PC-9 (cell line): ENCODE data around the gene UST. TPM values are rescaled to one million over a fixed set of nuclear protein-coding genes. Genes with fewer than 3 reads are reported as not detected.

Experiments
- BruUV-seq: library from RNA; stranded (reverse); fragments of 400-500 nt; replicated peaks from 2 replicates; lab custom pipeline; 2021; lab: Mats Ljungman, UMichigan
- CTCF ChIA-PET: fragments of 300-600 bp; sonication (Branson Sonifier 250); formaldehyde crosslinking; loops from one replicate; lab custom pipeline; 2022; ENCODE audit warnings: antibody characterized with exemption; lab: Charles Lee
- POLR2A ChIA-PET: fragments of 300-600 bp; sonication (Branson Sonifier 250); formaldehyde crosslinking; loops from one replicate; lab custom pipeline; 2022; ENCODE audit warnings: antibody characterized with exemption; ENCODE audit not compliant: unreplicated experiment; lab: Charles Lee
- DNase-seq, 2 experiments: peaks; one replicate each; pipeline versions ENCODE4 v3.0.0 to v3.0.0-alpha.2; 2015 to 2022; ENCODE audit warnings: mixed read lengths in 1 of 2
- H2AFZ ChIP-seq: fragments of 200-600 bp; sonication (generic); 2 replicates; pipeline ENCODE4 v1.8.1; 2017; ENCODE audit warnings: antibody characterized with exemption
- H3F3A ChIP-seq: fragments of 200-600 bp; sonication (generic); 2 replicates; pipeline ENCODE4 v1.8.1; 2017; ENCODE audit warnings: antibody characterized with exemption, mild to moderate bottlenecking, low read depth; ENCODE audit not compliant: insufficient read depth
- H3K27ac ChIP-seq: fragments of 200-600 bp; sonication (generic); 2 replicates; pipeline ENCODE4 v1.6.1; 2016; ENCODE audit warnings: mixed run types
- H3K27me3 ChIP-seq: fragments of 200-600 bp; sonication (generic); 2 replicates; pipeline ENCODE4 v1.6.1; 2016; ENCODE audit warnings: low read depth, mixed run types; ENCODE audit not compliant: insufficient read depth
- H3K36me3 ChIP-seq: fragments of 200-600 bp; sonication (generic); 2 replicates; pipeline ENCODE4 v1.6.1; 2016; ENCODE audit warnings: low read depth, mixed run types
- H3K4me1 ChIP-seq: fragments of 200-600 bp; sonication (generic); replicated peaks from 2 replicates; pipeline ENCODE4 v1.6.1; 2016; ENCODE audit warnings: mixed run types; ENCODE audit not compliant: insufficient read depth
- H3K4me2 ChIP-seq: fragments of 200-600 bp; sonication (generic); 2 replicates; pipeline ENCODE4 v1.6.1; 2017; ENCODE audit warnings: mixed run types
- H3K4me3 ChIP-seq: fragments of 200-600 bp; sonication (generic); 2 replicates; pipeline ENCODE4 v1.6.1; 2016; ENCODE audit warnings: mixed run types
- H3K79me2 ChIP-seq: fragments of 200-600 bp; sonication (generic); 2 replicates; pipeline ENCODE4 v1.6.1; 2017; ENCODE audit warnings: low read depth, mixed run types
- H3K9me2 ChIP-seq: fragments of 200-600 bp; sonication (generic); 2 replicates; pipeline ENCODE4 v1.8.1; 2017; ENCODE audit warnings: mild to moderate bottlenecking; ENCODE audit not compliant: insufficient read depth
- H3K9me3 ChIP-seq: fragments of 200-600 bp; sonication (generic); 2 replicates; pipeline ENCODE4 v1.8.1; 2016; ENCODE audit warnings: low read depth; ENCODE audit not compliant: insufficient read depth
- H4K20me1 ChIP-seq: fragments of 200-600 bp; sonication (generic); 2 replicates; pipeline ENCODE4 v1.8.1; 2017; ENCODE audit not compliant: insufficient read depth
- EZH2 ChIP-seq: fragments of 200-600 bp; sonication (generic); IDR thresholded peaks from 2 replicates; pipeline ENCODE4 v1.8.0; 2017; ENCODE audit warnings: antibody characterized with exemption, low read depth
- intact Hi-C: fragments of 100-400 bp; cut with micrococcal nuclease; formaldehyde crosslinking; loops from one replicate; pipeline ENCODE4 v1.10.0; 2022; ENCODE audit not compliant: unreplicated experiment
- total RNA-seq: library from RNA; stranded (reverse); gene quantifications from 2 replicates; pipeline ENCODE4 v1.2.3, GENCODE V29; 2021
- TF ChIP-seq, protein P1 (sequence below): fragments of 200-600 bp; sonication (generic); conservative IDR thresholded peaks from 2 replicates; pipeline ENCODE4 v1.6.1; 2017; ENCODE audit warnings: mixed run types, antibody characterized with exemption, mild to moderate bottlenecking, moderate library complexity

Gene UST
- total RNA-seq, 1 experiment from 2014 or later, result 4.2 TPM

DNA sequence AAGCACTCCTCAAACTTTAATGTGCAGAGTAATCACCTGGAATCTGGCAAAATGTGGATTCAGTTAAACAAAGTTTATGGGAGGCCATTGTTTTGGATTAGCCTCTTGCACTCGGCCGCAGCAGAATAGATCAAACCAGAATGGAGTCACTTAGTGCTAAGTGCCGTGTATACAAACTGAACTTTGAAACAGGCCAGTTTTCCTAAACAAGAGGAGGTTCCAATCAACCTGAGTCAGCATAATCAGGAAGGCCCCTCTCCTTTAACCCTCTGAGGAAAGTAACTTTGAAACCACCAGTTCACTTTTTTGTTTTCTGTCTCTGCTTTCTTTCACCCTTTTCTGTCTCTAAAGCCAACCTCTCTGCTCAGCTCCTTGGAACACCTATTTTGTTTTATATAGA is 92.2 kb downstream of the UST start:
- peaks cover 43% of the 10 kb centered on the region for H3K4me1 ChIP-seq
- no peaks in the 10 kb centered on the region for H3K27me3 ChIP-seq
- peaks cover 3% of the 10 kb centered on the region; the same call in 1 of the 2 replicates for H3F3A ChIP-seq
- no peak overlapping the region for H3K4me3 ChIP-seq
- H3K27ac ChIP-seq, result no peak overlapping the region
- CTCF ChIA-PET, result no interaction called here
- H3K36me3 ChIP-seq, result no peaks in the 10 kb centered on the region
- TF ChIP-seq EZH2, result no peak
- TF ChIP-seq, protein P1, sequence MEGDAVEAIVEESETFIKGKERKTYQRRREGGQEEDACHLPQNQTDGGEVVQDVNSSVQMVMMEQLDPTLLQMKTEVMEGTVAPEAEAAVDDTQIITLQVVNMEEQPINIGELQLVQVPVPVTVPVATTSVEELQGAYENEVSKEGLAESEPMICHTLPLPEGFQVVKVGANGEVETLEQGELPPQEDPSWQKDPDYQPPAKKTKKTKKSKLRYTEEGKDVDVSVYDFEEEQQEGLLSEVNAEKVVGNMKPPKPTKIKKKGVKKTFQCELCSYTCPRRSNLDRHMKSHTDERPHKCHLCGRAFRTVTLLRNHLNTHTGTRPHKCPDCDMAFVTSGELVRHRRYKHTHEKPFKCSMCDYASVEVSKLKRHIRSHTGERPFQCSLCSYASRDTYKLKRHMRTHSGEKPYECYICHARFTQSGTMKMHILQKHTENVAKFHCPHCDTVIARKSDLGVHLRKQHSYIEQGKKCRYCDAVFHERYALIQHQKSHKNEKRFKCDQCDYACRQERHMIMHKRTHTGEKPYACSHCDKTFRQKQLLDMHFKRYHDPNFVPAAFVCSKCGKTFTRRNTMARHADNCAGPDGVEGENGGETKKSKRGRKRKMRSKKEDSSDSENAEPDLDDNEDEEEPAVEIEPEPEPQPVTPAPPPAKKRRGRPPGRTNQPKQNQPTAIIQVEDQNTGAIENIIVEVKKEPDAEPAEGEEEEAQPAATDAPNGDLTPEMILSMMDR, result no peak
- no peaks in the 10 kb centered on the region for H3K9me3 ChIP-seq
- DNase-seq, result no peak
- H3K4me2 ChIP-seq, result no peak overlapping the region
- H4K20me1 ChIP-seq, result no peaks in the 10 kb centered on the region
- H2AFZ ChIP-seq, result no peak overlapping the region
- POLR2A ChIA-PET, result no interaction called here
- no TSS peak for BruUV-seq
- H3K9me2 ChIP-seq, result no peaks in the 10 kb centered on the region
- intact Hi-C loops, result loop anchor here (5.0 kb wide), 1 partner anchor 92 kb away; the partner anchor contains the start of gene UST
- H3K79me2 ChIP-seq, result no peaks in the 10 kb centered on the region

DNA sequence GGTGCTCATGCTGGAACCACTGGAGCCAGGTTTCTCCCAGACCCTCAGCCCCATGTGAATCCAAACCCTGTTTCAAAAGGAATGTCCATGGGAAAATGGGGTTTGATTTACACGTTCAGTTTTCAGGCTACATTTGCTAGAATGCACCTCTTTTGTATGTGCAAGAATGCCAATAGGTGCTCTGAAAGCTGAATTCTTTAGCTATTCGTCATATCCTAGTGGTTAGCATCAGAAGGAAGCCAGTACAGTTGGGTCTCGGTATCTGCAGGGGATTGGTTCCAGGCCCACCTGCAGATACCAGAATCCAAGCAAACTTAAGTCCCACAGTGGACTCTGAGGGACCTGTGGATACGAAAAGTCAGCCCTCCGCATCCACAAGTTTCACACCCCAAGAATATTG is 93.4 kb downstream of the UST start:
- intact Hi-C loops, result no loop called here
- Histone ChIP-seq H3K79me2 (no peaks in the 10 kb centered on the region), H2AFZ (no peak overlapping the region), H3K36me3 (no peaks in the 10 kb centered on the region), H3K27me3 (no peaks in the 10 kb centered on the region), H3K4me2 (peak overlapping the region; percentile 29; the same call in 1 of the 2 replicates), H3F3A (peaks cover 3% of the 10 kb centered on the region; the same call in 1 of the 2 replicates), H3K4me1 (peaks cover 43% of the 10 kb centered on the region), H3K9me2 (no peaks in the 10 kb centered on the region), H4K20me1 (no peaks in the 10 kb centered on the region), H3K27ac (no peak overlapping the region), H3K9me3 (no peaks in the 10 kb centered on the region), H3K4me3 (no peak overlapping the region)
- POLR2A ChIA-PET, result interaction anchor here (0.6 kb wide), 1 partner anchor 1628 kb away, joined by 5 read pairs; no protein-coding TSS in a partner anchor
- TF ChIP-seq, protein P1, result no peak
- TF ChIP-seq EZH2, result no peak
- no TSS peak for BruUV-seq
- CTCF ChIA-PET, result no interaction called here
- DNase-seq, result peak in 1 of 2 experiments; percentile 61

DNA sequence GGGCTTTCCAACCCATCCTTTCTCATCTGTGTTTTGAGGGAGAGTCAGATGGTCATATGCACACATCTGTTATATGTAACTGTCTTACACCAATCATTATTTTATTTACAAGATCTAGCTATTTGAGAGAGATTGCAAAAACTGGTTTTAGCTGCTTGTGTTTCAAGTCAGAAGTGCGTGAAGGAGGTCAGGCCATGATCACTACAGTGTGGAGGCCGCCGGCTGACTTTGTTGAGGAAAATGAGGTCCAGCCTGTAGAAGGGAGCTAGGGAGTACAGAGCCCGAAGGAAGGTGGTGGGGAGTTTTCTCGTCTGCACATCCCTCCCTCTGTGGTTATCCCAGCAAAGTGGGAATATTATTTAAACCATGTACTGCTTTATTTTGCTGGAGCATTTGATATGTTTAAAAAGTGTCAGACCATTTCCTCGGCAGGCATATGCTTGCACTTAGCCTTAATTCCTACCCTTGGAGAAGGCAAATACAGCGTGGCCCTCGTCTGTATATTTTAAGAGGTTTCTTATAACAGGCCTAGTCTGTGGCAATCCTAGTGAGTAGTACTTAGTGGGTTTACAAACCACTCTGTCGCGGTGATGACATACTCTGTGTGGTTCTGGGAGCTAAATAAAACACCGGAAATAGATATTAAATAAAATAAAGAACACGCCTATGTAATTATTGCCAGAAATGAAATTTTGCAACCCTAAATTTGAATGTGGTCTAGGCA is 95.6 kb downstream of the UST start:
- no peaks in the 10 kb centered on the region for H4K20me1 ChIP-seq
- CTCF ChIA-PET, result no interaction called here
- H3F3A ChIP-seq, result peaks cover 3% of the 10 kb centered on the region; the same call in 1 of the 2 replicates
- no peaks in the 10 kb centered on the region for H3K9me2 ChIP-seq
- H3K9me3 ChIP-seq, result no peaks in the 10 kb centered on the region
- H2AFZ ChIP-seq, result no peak overlapping the region
- no TSS peak for BruUV-seq
- no peaks in the 10 kb centered on the region for H3K36me3 ChIP-seq
- intact Hi-C loops, result no loop called here
- H3K4me3 ChIP-seq, result no peak overlapping the region
- peaks cover 43% of the 10 kb centered on the region for H3K4me1 ChIP-seq
- POLR2A ChIA-PET, result no interaction called here
- H3K79me2 ChIP-seq, result no peaks in the 10 kb centered on the region
- H3K4me2 ChIP-seq, result no peak overlapping the region
- DNase-seq, result no peak
- no peak for TF ChIP-seq EZH2
- TF ChIP-seq, protein P1, result no peak
- H3K27ac ChIP-seq, result no peak overlapping the region
- H3K27me3 ChIP-seq, result no peaks in the 10 kb centered on the region
